Measurements from ENCODE around the gene CTSZ.

DNA sequence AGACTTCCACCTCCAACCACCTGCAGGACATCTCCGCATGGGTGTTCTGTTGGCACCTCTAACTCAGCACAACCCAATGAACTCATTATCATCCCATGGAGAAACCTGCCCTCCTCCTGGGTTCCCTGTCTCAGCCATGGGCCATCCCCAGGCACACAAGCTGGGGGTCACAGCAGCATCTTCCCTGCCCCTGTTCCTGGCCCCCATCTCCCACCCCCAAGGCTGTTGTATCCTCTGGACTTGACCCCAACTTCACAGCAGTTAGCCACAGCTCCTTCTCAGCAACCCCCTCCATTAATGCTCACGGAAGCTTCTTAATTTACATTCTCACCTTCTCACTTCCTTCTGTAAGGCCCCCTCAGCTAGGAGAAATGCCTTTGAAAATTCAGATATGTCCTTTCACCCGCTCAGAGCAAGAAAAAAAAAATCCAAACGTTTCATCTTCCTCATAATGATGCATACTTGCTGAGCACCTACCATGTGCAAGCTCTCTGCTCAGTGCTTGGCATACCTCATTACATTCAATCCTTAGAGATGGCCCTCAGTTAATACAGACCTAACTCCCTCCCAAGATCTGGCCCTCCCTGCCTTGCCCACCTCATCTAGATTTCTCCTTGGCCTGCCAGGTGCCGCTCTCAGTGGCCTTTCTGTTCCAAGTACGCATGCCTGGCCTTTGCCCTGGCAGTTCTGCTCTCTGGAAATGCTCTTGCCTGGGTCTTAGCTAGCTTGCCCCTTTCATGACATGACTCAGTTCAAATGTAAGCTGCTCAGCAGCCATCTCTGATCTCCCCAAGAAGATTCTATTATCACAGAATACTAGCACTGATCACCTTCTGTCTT, 28.5 kb downstream of the CTSZ start:
- TF ChIP-seq, protein P1, sequence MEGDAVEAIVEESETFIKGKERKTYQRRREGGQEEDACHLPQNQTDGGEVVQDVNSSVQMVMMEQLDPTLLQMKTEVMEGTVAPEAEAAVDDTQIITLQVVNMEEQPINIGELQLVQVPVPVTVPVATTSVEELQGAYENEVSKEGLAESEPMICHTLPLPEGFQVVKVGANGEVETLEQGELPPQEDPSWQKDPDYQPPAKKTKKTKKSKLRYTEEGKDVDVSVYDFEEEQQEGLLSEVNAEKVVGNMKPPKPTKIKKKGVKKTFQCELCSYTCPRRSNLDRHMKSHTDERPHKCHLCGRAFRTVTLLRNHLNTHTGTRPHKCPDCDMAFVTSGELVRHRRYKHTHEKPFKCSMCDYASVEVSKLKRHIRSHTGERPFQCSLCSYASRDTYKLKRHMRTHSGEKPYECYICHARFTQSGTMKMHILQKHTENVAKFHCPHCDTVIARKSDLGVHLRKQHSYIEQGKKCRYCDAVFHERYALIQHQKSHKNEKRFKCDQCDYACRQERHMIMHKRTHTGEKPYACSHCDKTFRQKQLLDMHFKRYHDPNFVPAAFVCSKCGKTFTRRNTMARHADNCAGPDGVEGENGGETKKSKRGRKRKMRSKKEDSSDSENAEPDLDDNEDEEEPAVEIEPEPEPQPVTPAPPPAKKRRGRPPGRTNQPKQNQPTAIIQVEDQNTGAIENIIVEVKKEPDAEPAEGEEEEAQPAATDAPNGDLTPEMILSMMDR (IDR thresholded peaks at IDR 0.05), result no peak
- TF ChIP-seq EP300 (IDR thresholded peaks at IDR 0.05), result no peak
